NCI-H526 treated with DMSO at 0.1 percent for 48 hours (cell line): Measurements from ENCODE around the gene PTPN6.

Experiments used
- DNase-seq: peaks from one replicate; lab custom pipeline; 2025; lab: John Stamatoyannopoulos, UW

PTPN6 gene

DNA sequence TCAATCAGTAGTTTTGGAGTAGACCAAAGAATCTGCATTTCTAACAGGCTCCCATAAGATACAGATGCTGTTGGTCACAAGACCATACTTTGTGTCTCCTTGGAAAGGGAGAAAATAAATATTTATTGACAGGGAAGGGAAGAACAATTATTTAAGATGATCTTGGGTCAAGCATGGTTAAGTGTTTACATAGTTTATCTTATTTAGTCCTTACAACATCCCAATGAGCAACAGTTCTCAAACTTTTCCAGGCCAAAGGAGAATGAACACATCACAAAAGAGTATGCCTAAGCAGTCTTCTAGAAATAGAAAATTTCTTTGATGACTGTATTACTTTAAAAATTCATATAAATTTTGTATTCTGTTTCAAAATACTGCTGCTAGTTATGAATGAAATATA lies 58.4 kb downstream of the PTPN6 start:
- no peak for DNase-seq
